Caki2 (cell line): ENCODE data around the gene LMBRD2. TPM values are rescaled to one million over a fixed set of nuclear protein-coding genes. Genes with fewer than 3 reads are reported as not detected.

Source experiments
- DNase-seq: peaks from one replicate; pipeline ENCODE4 v3.0.0-alpha.2; 2015; ENCODE audit warnings: low read depth
- in situ Hi-C: cut with HindIII; loops from 2 replicates; pipeline ENCODE4 v1.10.0; 2016; ENCODE audit warnings: low sequenced_read_pairs, low pct_unique_long_range_greater_than_20kb, mixed read lengths
- total RNA-seq: library from RNA; depleted of rRNA; stranded (reverse); fragments of >200 nt; shearing (Covaris generic); gene quantifications from 2 replicates; pipeline ENCODE4 v1.2.3, GENCODE V29; 2014; ENCODE audit warnings: low replicate concordance

Gene LMBRD2
- total RNA-seq, 1 experiment from 2014 or later: 2.0 TPM

- in situ Hi-C loops: no loop called here
- DNase-seq: no peak
These were observed 17.1 kb upstream of the LMBRD2 start for GRCh38 chr5:36168737-36169136.

- no peak for DNase-seq
- in situ Hi-C loops: no loop called here
These were observed 12.8 kb upstream of the LMBRD2 start for GRCh38 chr5:36164461-36164860.

- no peak for DNase-seq
- in situ Hi-C loops: no loop called here
These were observed 11.3 kb upstream of the LMBRD2 start for GRCh38 chr5:36162810-36163486.

- no peak for DNase-seq
- in situ Hi-C loops: no loop called here
These were observed 9.7 kb upstream of the LMBRD2 start for GRCh38 chr5:36161361-36161760.

GRCh38 chr5:36160617-36161016 is 8.9 kb upstream of the LMBRD2 start:
- no peak for DNase-seq
- in situ Hi-C loops: no loop called here

GRCh38 chr5:36158144-36158543 is 6.5 kb upstream of the LMBRD2 start:
- in situ Hi-C loops: no loop called here
- no peak for DNase-seq

- no peak for DNase-seq
- in situ Hi-C loops: no loop called here
These were observed 4.9 kb upstream of the LMBRD2 start for GRCh38 chr5:36156619-36157018.

- no peak for DNase-seq
- in situ Hi-C loops: no loop called here
These were observed 4.5 kb upstream of the LMBRD2 start for GRCh38 chr5:36156121-36156601.

GRCh38 chr5:36155291-36155690 is 3.6 kb upstream of the LMBRD2 start:
- in situ Hi-C loops: no loop called here
- DNase-seq: no peak

GRCh38 chr5:36153726-36154125 is 2.0 kb upstream of the LMBRD2 start:
- in situ Hi-C loops: no loop called here

GRCh38 chr5:36153298-36153677 is 1.6 kb upstream of the LMBRD2 start:
- in situ Hi-C loops: no loop called here
- no peak for DNase-seq

More at GRCh38 chr5:36153726-36154125, 2.0 kb upstream of the LMBRD2 start:
- no peak for DNase-seq

- DNase-seq: peak; percentile 8
- in situ Hi-C loops: no loop called here
These were observed 924 bp upstream of the LMBRD2 start for GRCh38 chr5:36152324-36153297.

- peak; percentile 45 for DNase-seq
These were observed 832 bp downstream of the LMBRD2 start for GRCh38 chr5:36150676-36151433.

GRCh38 chr5:36147681-36148080 is 4.0 kb downstream of the LMBRD2 start:
- in situ Hi-C loops: no loop called here

More at GRCh38 chr5:36150676-36151433, 832 bp downstream of the LMBRD2 start:
- in situ Hi-C loops: no loop called here

GRCh38 chr5:36146390-36146789 is 5.3 kb downstream of the LMBRD2 start:
- DNase-seq: no peak
- in situ Hi-C loops: no loop called here

More at GRCh38 chr5:36147681-36148080, 4.0 kb downstream of the LMBRD2 start:
- DNase-seq: no peak

- no peak for DNase-seq
- in situ Hi-C loops: no loop called here
These were observed 6.4 kb downstream of the LMBRD2 start for GRCh38 chr5:36145311-36145710.

- in situ Hi-C loops: no loop called here
These were observed 12.6 kb downstream of the LMBRD2 start for GRCh38 chr5:36138900-36139683.

GRCh38 chr5:36136581-36136980 is 15.1 kb downstream of the LMBRD2 start:
- in situ Hi-C loops: no loop called here
- DNase-seq: no peak

More at GRCh38 chr5:36138900-36139683, 12.6 kb downstream of the LMBRD2 start:
- peak; percentile 6 for DNase-seq
